ENCODE measurements around the gene ASIC2. TPM values are rescaled to one million over a fixed set of nuclear protein-coding genes. Genes with fewer than 3 reads are reported as not detected.

The ASIC2 gene
- total RNA-seq, 5 donors from 2014 or later (not counting 1 experiment from before 2014, with no cell fraction given), result not detected

GRCh38 chr17:33240362-33240761 is 52.7 kb downstream of the ASIC2 start:
- 81% methylated on average over 3 of the region's 6 CpGs for whole genome bisulfite sequencing (ENCODE audit: insufficient coverage)
- H3K4me1 Mint-ChIP-seq, result no peaks in the 10 kb centered on the region

GRCh38 chr17:33239702-33240101 is 53.4 kb downstream of the ASIC2 start:
- no CpG with 5 or more reads among the region's 1 CpG for WGBS (ENCODE audit: insufficient coverage)
- Mint-ChIP-seq H3K4me3 (no peak overlapping the region), H3K9me3 (no peaks in the 10 kb centered on the region), H3K27ac (no peak overlapping the region), H3K4me1 (peaks cover 0 to 2% (median 0%) of the 10 kb centered on the region in 3 donors), H3K27me3 (peaks cover 4 to 22% of the 10 kb centered on the region in 2 donors), H3K36me3 (no peaks in the 10 kb centered on the region)
- no peaks in the 10 kb centered on the region for H3K36me3 ChIP-seq (ENCODE audit: control insufficient read depth in 2 of 2, extremely low read depth in 1 of 2, insufficient read depth in 1 of 2, low read length in 1 of 2)
- H3K27me3 ChIP-seq (replicated peaks in 1 of 2; ENCODE audit: control insufficient read depth in 2 of 2, extremely low read depth in 1 of 2, insufficient read depth in 2 of 2, low read length in 1 of 2), result peaks cover 0 to 19% of the 10 kb centered on the region in 2 experiments
- H3K4me1 ChIP-seq (ENCODE audit: control insufficient read depth in 1 of 2, extremely low read depth in 1 of 2, insufficient read depth in 2 of 2, low read length in 2 of 2), result peaks cover 0 to 7% of the 10 kb centered on the region in 2 experiments
- H3K9me3 ChIP-seq, result no peaks in the 10 kb centered on the region
- no peak overlapping the region for H3K27ac ChIP-seq (ENCODE audit: low read length)
- no peak overlapping the region for H3K4me3 ChIP-seq (ENCODE audit: control insufficient read depth in 1 of 2, extremely low read depth in 1 of 2, low read length in 1 of 2)
- ChIA-PET CTCF (no interaction called here), POLR2A (no interaction called here)
- ATAC-seq (replicated peaks in 1 of 4), result no peak
- DNase-seq, result no peak

More at GRCh38 chr17:33240362-33240761, 52.7 kb downstream of the ASIC2 start:
- ATAC-seq (replicated peaks in 1 of 4) (no peak), DNase-seq (no peak)
- no peak overlapping the region for H3K4me3 Mint-ChIP-seq
- H3K4me3 ChIP-seq (ENCODE audit: control insufficient read depth in 1 of 2, extremely low read depth in 1 of 2, low read length in 1 of 2), result no peak overlapping the region
- no peak overlapping the region for H3K27ac ChIP-seq (ENCODE audit: low read length)
- ChIA-PET POLR2A (no interaction called here), CTCF (no interaction called here)
- H3K27ac Mint-ChIP-seq, result no peak overlapping the region
- H3K36me3 ChIP-seq (ENCODE audit: control insufficient read depth in 2 of 2, extremely low read depth in 1 of 2, insufficient read depth in 1 of 2, low read length in 1 of 2), result no peaks in the 10 kb centered on the region
- H3K27me3 ChIP-seq (replicated peaks in 1 of 2; ENCODE audit: control insufficient read depth in 2 of 2, extremely low read depth in 1 of 2, insufficient read depth in 2 of 2, low read length in 1 of 2), result peaks cover 0 to 19% of the 10 kb centered on the region in 2 experiments
- peaks cover 0 to 4% of the 10 kb centered on the region in 2 experiments for H3K4me1 ChIP-seq (ENCODE audit: control insufficient read depth in 1 of 2, extremely low read depth in 1 of 2, insufficient read depth in 2 of 2, low read length in 2 of 2)
- H3K9me3 ChIP-seq, result no peaks in the 10 kb centered on the region
- no peaks in the 10 kb centered on the region for H3K36me3 Mint-ChIP-seq
- no peaks in the 10 kb centered on the region for H3K9me3 Mint-ChIP-seq
- peaks cover 4 to 23% of the 10 kb centered on the region in 2 donors for H3K27me3 Mint-ChIP-seq

- 80% methylated on average over 5 of the region's 6 CpGs for whole genome bisulfite sequencing (ENCODE audit: insufficient coverage)
- Histone ChIP-seq H3K4me3 (ENCODE audit: control insufficient read depth in 1 of 2, extremely low read depth in 1 of 2, low read length in 1 of 2) (no peak overlapping the region), H3K36me3 (ENCODE audit: control insufficient read depth in 2 of 2, extremely low read depth in 1 of 2, insufficient read depth in 1 of 2, low read length in 1 of 2) (no peaks in the 10 kb centered on the region), H3K9me3 (no peaks in the 10 kb centered on the region), H3K4me1 (ENCODE audit: control insufficient read depth in 1 of 2, extremely low read depth in 1 of 2, insufficient read depth in 2 of 2, low read length in 2 of 2) (peaks cover 0 to 16% of the 10 kb centered on the region in 2 experiments), H3K27ac (ENCODE audit: low read length) (no peak overlapping the region), H3K27me3 (replicated peaks in 1 of 2; ENCODE audit: control insufficient read depth in 2 of 2, extremely low read depth in 1 of 2, insufficient read depth in 2 of 2, low read length in 1 of 2) (peaks cover 0 to 13% of the 10 kb centered on the region in 2 experiments)
- Mint-ChIP-seq H3K36me3 (no peaks in the 10 kb centered on the region), H3K27ac (peak overlapping the region in 1 of 2 donors; percentile 54), H3K9me3 (no peaks in the 10 kb centered on the region), H3K4me1 (peaks cover 0 to 16% (median 3%) of the 10 kb centered on the region in 3 donors), H3K27me3 (peaks cover 0 to 17% of the 10 kb centered on the region in 2 donors), H3K4me3 (no peak overlapping the region)
- ChIA-PET CTCF (no interaction called here), POLR2A (no interaction called here)
- DNase-seq (peak in 1 of 35 experiments; percentile 6), ATAC-seq (replicated peaks in 1 of 4) (peak in 2 of 4 experiments; percentile 19 to 24)
Measured at GRCh38 chr17:33234930-33235685, 58.0 kb downstream of the ASIC2 start.

GRCh38 chr17:33234233-33234632 is 58.9 kb downstream of the ASIC2 start:
- H3K36me3 ChIP-seq (ENCODE audit: control insufficient read depth in 2 of 2, extremely low read depth in 1 of 2, insufficient read depth in 1 of 2, low read length in 1 of 2), result no peaks in the 10 kb centered on the region
- Mint-ChIP-seq H3K4me3 (no peak overlapping the region), H3K27me3 (peaks cover 0 to 12% of the 10 kb centered on the region in 2 donors), H3K27ac (peak overlapping the region in 1 of 2 donors; percentile 48), H3K36me3 (no peaks in the 10 kb centered on the region), H3K4me1 (peaks cover 0 to 16% (median 3%) of the 10 kb centered on the region in 3 donors), H3K9me3 (no peaks in the 10 kb centered on the region)
- no peaks in the 10 kb centered on the region for H3K9me3 ChIP-seq
- H3K4me1 ChIP-seq (ENCODE audit: control insufficient read depth in 1 of 2, extremely low read depth in 1 of 2, insufficient read depth in 2 of 2, low read length in 2 of 2), result peaks cover 0 to 16% of the 10 kb centered on the region in 2 experiments
- H3K4me3 ChIP-seq (ENCODE audit: control insufficient read depth in 1 of 2, extremely low read depth in 1 of 2, low read length in 1 of 2), result no peak overlapping the region
- 60% methylated on average over 1 of the region's 4 CpGs for WGBS (ENCODE audit: insufficient coverage)
- ChIA-PET CTCF (no interaction called here), POLR2A (no interaction called here)
- DNase-seq (no peak), ATAC-seq (replicated peaks in 1 of 4) (no peak)
- peak overlapping the region; percentile 38 for H3K27ac ChIP-seq (ENCODE audit: low read length)
- H3K27me3 ChIP-seq (replicated peaks in 1 of 2; ENCODE audit: control insufficient read depth in 2 of 2, extremely low read depth in 1 of 2, insufficient read depth in 2 of 2, low read length in 1 of 2), result peaks cover 0 to 13% of the 10 kb centered on the region in 2 experiments

- peak overlapping the region in 1 of 3 donors; percentile 26 for H3K4me3 Mint-ChIP-seq
- whole genome bisulfite sequencing (ENCODE audit: insufficient coverage), result no CpG with 5 or more reads among the region's 5 CpGs
- peaks cover 0 to 16% of the 10 kb centered on the region in 2 donors for H3K27me3 Mint-ChIP-seq
- Histone ChIP-seq H3K4me3 (ENCODE audit: control insufficient read depth in 1 of 2, extremely low read depth in 1 of 2, low read length in 1 of 2) (no peak overlapping the region), H3K27ac (ENCODE audit: low read length) (peak overlapping the region; percentile 38), H3K9me3 (no peaks in the 10 kb centered on the region), H3K27me3 (replicated peaks in 1 of 2; ENCODE audit: control insufficient read depth in 2 of 2, extremely low read depth in 1 of 2, insufficient read depth in 2 of 2, low read length in 1 of 2) (peaks cover 0 to 13% of the 10 kb centered on the region in 2 experiments), H3K4me1 (ENCODE audit: control insufficient read depth in 1 of 2, extremely low read depth in 1 of 2, insufficient read depth in 2 of 2, low read length in 2 of 2) (peaks cover 0 to 16% of the 10 kb centered on the region in 2 experiments), H3K36me3 (ENCODE audit: control insufficient read depth in 2 of 2, extremely low read depth in 1 of 2, insufficient read depth in 1 of 2, low read length in 1 of 2) (no peaks in the 10 kb centered on the region)
- no peaks in the 10 kb centered on the region for H3K9me3 Mint-ChIP-seq
- H3K4me1 Mint-ChIP-seq, result peaks cover 0 to 16% (median 3%) of the 10 kb centered on the region in 3 donors
- peak overlapping the region; percentile 9 to 70 for H3K27ac Mint-ChIP-seq
- DNase-seq (peak in 12 of 35 experiments; percentile 0 to 42 (median 3)), ATAC-seq (replicated peaks in 1 of 4) (peak in 2 of 4 experiments; percentile 57 to 59)
- POLR2A ChIA-PET, result no interaction called here
- no peaks in the 10 kb centered on the region for H3K36me3 Mint-ChIP-seq
- CTCF ChIA-PET, result no interaction called here
Measured at GRCh38 chr17:33233811-33234177, 59.3 kb downstream of the ASIC2 start.

- H3K27ac ChIP-seq (ENCODE audit: low read length), result no peak overlapping the region
- POLR2A ChIA-PET, result no interaction called here
- Mint-ChIP-seq H3K36me3 (no peaks in the 10 kb centered on the region), H3K9me3 (no peaks in the 10 kb centered on the region), H3K27ac (no peak overlapping the region), H3K27me3 (peaks cover 0 to 18% of the 10 kb centered on the region in 2 donors), H3K4me3 (no peak overlapping the region), H3K4me1 (peaks cover 0 to 12% (median 3%) of the 10 kb centered on the region in 3 donors)
- DNase-seq (no peak), ATAC-seq (replicated peaks in 1 of 4) (no peak)
- H3K9me3 ChIP-seq, result no peaks in the 10 kb centered on the region
- WGBS (ENCODE audit: insufficient coverage), result 84% methylated on average over 7 of the region's 7 CpGs
- CTCF ChIA-PET, result no interaction called here
- no peak overlapping the region for H3K4me3 ChIP-seq (ENCODE audit: control insufficient read depth in 1 of 2, extremely low read depth in 1 of 2, low read length in 1 of 2)
- H3K27me3 ChIP-seq (replicated peaks in 1 of 2; ENCODE audit: control insufficient read depth in 2 of 2, extremely low read depth in 1 of 2, insufficient read depth in 2 of 2, low read length in 1 of 2), result peaks cover 0 to 10% of the 10 kb centered on the region in 2 experiments
- H3K4me1 ChIP-seq (ENCODE audit: control insufficient read depth in 1 of 2, extremely low read depth in 1 of 2, insufficient read depth in 2 of 2, low read length in 2 of 2), result peaks cover 0 to 9% of the 10 kb centered on the region in 2 experiments
- H3K36me3 ChIP-seq (ENCODE audit: control insufficient read depth in 2 of 2, extremely low read depth in 1 of 2, insufficient read depth in 1 of 2, low read length in 1 of 2), result no peaks in the 10 kb centered on the region
Measured at GRCh38 chr17:33229499-33229898, 63.6 kb downstream of the ASIC2 start.

All from T-cell (primary cell).